Epithelial cell of esophagus (primary cell): Measurements from ENCODE around the gene AMFR.

ENCODE experiments used
- DNase-seq: peaks from one replicate; pipeline ENCODE4 v3.0.0; 2010; ENCODE audit warnings: low read depth
- H3K4me3 ChIP-seq: 2 replicates; pipeline ENCODE4 v1.5.1; 2011; ENCODE audit warnings: mild to moderate bottlenecking, low read length, control low read depth
- TF ChIP-seq, protein P1 (sequence below): IDR thresholded peaks from 2 replicates; pipeline ENCODE4 v1.5.1; 2011; ENCODE audit warnings: low read depth, mild to moderate bottlenecking, low read length, control low read depth, inconsistent platforms; ENCODE audit not compliant: insufficient read depth; ENCODE audit errors: missing control alignments

AMFR gene

DNA sequence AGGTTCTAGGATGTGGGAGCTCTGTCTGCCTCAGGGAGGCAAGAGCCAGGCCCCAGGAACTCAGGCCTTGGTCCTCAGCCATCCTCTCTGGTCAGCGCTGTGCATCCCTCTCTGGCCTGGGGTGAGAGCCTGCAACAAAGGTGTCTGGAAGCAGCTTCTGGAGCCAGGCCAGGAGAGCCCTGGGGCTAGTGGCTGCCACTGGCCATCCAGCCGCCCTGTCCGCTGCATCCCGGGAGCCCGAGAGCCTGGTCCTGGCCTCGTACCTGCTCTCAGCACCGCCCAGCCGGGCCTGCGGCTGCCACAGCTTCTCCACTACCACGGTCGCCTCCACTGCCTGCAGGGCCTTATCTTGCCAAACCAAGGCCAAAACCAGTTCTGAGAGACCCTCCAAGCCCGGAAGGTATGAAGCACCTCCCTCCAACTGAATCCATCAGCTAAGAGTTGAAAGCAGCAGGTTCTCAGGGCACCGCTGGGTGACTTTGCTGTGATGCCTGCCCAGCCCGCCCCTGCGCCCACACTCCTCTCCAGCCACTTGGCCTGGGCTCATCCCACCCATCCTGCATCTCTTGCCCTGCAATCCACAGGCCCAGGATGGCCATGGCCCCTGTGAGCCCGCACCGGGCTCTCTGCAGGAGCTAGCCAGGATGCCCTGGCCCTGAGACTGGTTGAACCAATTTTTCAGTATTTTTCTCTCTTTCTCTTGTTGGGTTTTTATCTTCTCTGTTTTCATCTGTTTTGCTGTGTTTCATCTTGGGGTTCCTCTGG is 85.7 kb downstream of the AMFR start:
- TF ChIP-seq, protein P1, sequence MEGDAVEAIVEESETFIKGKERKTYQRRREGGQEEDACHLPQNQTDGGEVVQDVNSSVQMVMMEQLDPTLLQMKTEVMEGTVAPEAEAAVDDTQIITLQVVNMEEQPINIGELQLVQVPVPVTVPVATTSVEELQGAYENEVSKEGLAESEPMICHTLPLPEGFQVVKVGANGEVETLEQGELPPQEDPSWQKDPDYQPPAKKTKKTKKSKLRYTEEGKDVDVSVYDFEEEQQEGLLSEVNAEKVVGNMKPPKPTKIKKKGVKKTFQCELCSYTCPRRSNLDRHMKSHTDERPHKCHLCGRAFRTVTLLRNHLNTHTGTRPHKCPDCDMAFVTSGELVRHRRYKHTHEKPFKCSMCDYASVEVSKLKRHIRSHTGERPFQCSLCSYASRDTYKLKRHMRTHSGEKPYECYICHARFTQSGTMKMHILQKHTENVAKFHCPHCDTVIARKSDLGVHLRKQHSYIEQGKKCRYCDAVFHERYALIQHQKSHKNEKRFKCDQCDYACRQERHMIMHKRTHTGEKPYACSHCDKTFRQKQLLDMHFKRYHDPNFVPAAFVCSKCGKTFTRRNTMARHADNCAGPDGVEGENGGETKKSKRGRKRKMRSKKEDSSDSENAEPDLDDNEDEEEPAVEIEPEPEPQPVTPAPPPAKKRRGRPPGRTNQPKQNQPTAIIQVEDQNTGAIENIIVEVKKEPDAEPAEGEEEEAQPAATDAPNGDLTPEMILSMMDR: no peak
- no peak overlapping the region for H3K4me3 ChIP-seq
- DNase-seq: no peak

GRCh38 chr16:56338566-56339318 is 86.6 kb downstream of the AMFR start:
- no peak overlapping the region for H3K4me3 ChIP-seq
- DNase-seq: no peak
- TF ChIP-seq, protein P1: no peak

DNA sequence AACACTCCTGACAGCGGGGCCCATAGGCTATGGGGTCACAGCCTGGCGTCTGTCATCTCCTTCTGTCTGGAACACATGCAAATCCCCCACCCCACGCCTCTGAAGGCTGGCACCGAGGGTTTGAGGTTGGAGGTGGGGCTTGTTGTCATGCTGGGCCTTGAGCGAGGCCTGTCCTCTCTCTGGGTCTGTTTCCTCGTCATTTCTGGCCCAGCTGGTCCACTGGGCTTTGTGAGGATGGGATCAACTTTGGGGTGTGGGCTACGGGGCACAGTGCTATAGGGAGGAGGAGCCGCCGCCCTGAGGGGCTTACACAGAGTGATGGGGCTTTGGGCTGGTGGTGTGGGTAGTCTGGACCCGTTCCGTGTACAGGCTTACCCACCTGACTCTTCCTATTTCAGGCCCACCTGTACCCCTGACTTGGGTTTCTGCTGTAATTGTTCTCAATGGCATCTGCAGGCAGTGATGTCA is 87.5 kb downstream of the AMFR start:
- no peak overlapping the region for H3K4me3 ChIP-seq
- TF ChIP-seq, protein P1: no peak
- no peak for DNase-seq

DNA sequence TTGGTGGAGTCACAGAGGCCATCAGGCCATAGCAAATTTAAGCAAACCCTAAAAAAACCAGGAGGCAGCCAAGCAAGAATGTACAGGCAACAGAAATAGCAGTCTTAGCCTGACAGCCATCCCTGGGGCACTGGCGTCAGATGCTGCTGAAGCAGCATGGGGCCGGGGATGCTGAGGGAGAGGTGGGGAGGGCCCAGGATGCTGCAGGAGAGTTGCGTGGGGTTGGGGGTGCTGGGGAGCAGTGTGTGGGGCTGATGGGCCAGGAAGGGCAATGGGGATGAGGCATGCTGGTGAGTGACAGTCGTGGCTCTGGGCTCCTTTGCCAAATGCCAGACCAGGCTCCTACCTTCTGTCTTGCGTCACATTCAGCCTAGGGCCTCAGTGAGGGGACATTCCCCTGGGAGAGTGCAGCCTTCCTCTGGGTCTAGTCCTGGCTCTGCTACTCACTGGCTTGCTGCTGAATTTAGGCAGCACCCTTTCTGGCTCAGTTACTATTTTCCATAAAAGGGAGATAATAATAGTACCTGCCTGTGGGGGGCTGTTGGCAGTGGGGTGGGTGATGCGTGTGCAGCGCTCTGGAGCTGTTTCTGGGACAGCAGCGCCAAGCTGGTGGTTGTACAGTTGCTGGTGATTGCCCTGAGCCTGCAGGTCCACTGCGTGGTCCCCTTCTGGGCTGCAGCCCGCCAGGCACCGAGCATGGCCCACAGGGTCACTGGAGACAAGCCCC is 88.1 kb downstream of the AMFR start:
- DNase-seq: no peak
- H3K4me3 ChIP-seq: no peak overlapping the region
- TF ChIP-seq, protein P1: no peak

GRCh38 chr16:56336711-56337110 is 88.6 kb downstream of the AMFR start:
- TF ChIP-seq, protein P1: no peak
- no peak for DNase-seq
- no peak overlapping the region for H3K4me3 ChIP-seq

DNA sequence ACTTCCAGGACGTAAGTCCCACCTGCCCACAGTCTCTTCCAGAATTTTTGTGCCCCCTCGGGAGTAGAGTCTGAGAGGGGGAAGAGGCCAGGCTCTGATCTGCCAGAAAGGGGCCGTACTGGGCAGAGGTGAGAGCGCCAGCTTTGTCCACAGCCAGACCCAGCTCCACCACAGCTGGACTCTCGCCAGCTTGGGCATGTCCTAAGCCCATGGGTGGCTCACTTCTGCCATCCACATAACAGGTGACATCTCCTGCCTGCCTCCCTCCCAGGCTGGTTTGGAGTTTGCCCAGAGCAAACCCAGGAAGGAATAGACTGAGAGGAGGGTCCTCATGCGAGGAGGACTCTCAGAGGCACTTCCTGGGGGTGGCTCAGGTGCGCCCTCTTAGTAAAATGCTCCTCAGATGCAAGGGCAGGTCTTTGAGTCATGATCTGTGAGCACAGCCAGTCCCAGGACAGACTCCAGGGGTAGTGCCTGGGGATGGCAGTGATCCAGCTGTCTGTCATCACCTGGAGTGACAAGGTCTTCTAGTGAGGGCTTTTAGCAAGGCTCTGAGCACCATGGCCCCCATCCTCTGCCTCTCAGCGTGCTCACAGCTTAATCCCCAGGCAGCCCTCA is 89.2 kb downstream of the AMFR start:
- TF ChIP-seq, protein P1: peak; percentile 9
- no peak overlapping the region for H3K4me3 ChIP-seq

More for the DNA sequence above, 89.2 kb downstream of the AMFR start:
- DNase-seq: peak; percentile 82
